Smooth muscle cell (in vitro differentiated cells): ENCODE results near the gene RNF157. TPM values are rescaled to one million over a fixed set of nuclear protein-coding genes. Genes with fewer than 3 reads are reported as not detected.

Source experiments
- DNase-seq: peaks from one replicate; lab custom pipeline; 2025; ENCODE audit not compliant: unreplicated experiment; lab: John Stamatoyannopoulos, UW
- H2AFZ ChIP-seq: fragments of 200-600 bp; sonication (generic); 2 replicates; pipeline ENCODE4 v1.6.0; 2016; ENCODE audit warnings: antibody characterized with exemption, low read depth, mild to moderate bottlenecking
- H3F3A ChIP-seq: fragments of 200-600 bp; sonication (generic); 2 replicates; pipeline ENCODE4 v1.6.0; 2017; ENCODE audit warnings: antibody characterized with exemption, low read depth
- H3K27ac ChIP-seq: fragments of 200-600 bp; sonication (generic); 2 replicates; pipeline ENCODE4 v1.5.1; 2016; ENCODE audit warnings: low read depth, mild to moderate bottlenecking
- H3K27me3 ChIP-seq: fragments of 200-600 bp; sonication (generic); 2 replicates; pipeline ENCODE4 v1.6.1; 2016; ENCODE audit warnings: low read depth, mild to moderate bottlenecking
- H3K36me3 ChIP-seq: fragments of 200-600 bp; sonication (generic); 2 replicates; pipeline ENCODE4 v1.5.1; 2016; ENCODE audit warnings: low read depth
- H3K4me1 ChIP-seq: fragments of 200-600 bp; sonication (generic); 2 replicates; pipeline ENCODE4 v1.5.1; 2016; ENCODE audit warnings: low read depth
- H3K4me2 ChIP-seq: fragments of 200-600 bp; sonication (generic); 2 replicates; pipeline ENCODE4 v1.6.0; 2016; ENCODE audit warnings: mild to moderate bottlenecking
- H3K4me3 ChIP-seq: fragments of 200-600 bp; sonication (generic); 2 replicates; pipeline ENCODE4 v1.5.1; 2016; ENCODE audit warnings: mild to moderate bottlenecking
- H3K79me2 ChIP-seq: fragments of 200-600 bp; sonication (generic); 2 replicates; pipeline ENCODE4 v1.6.0; 2016; ENCODE audit warnings: low read depth, mild to moderate bottlenecking
- H3K9ac ChIP-seq: fragments of 200-600 bp; sonication (generic); 2 replicates; pipeline ENCODE4 v1.6.0; 2016; ENCODE audit warnings: low read depth
- H3K9me3 ChIP-seq: fragments of 200-600 bp; sonication (generic); replicated peaks from 2 replicates; pipeline ENCODE4 v1.5.1; 2016; ENCODE audit warnings: low read depth
- H4K20me1 ChIP-seq: fragments of 200-600 bp; sonication (generic); 2 replicates; pipeline ENCODE4 v1.6.0; 2016; ENCODE audit warnings: low read depth
- WGBS: methylation state at CpG from one replicate; pipeline ENCODE4 v1.1.7; 2016; ENCODE audit warnings: low lambda C conversion rate; 5-methylcytosine and 5-hydroxymethylcytosine counted together
- polyA plus RNA-seq: library from polyadenylated mRNA; unstranded; fragments of >200 nt; fragmentation: Nextera tagmentation; extraction: Ambion mirVana; gene quantifications from 2 replicates; pipeline ENCODE4 v1.2.1, GENCODE V29; 2016
- total RNA-seq: library from RNA; depleted of rRNA; stranded (reverse); fragments of >200 nt; gene quantifications from 2 replicates; pipeline ENCODE4 v1.2.3, GENCODE V29; 2014
- TF ChIP-seq, protein P1 (sequence below): fragments of 200-600 bp; sonication (generic); IDR thresholded peaks from 2 replicates; pipeline ENCODE4 v1.5.1; 2017; ENCODE audit warnings: borderline replicate concordance, mild to moderate bottlenecking, antibody characterized with exemption; ENCODE audit not compliant: insufficient read depth, poor library complexity, severe bottlenecking

RNF157 gene
- total and polyA plus RNA-seq, 2 experiments from 2014 or later = 0.09 to 0.63 TPM

DNA sequence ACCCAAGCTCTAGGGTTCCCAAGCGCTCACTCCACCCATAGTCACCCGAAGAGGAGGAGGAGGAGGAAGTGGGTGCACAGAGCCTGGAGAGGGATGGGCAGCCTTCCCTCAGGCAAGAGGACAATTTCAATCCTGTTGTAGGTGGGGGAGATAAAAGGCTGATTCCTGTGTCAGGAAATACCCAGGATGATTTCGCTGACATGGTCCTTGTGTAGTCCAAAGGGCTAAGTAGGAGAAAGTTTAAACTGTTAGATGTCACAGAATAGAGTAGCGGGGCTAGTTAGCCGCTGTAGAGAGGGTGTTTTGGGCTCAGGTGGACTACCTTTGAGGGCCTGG, 135.4 kb downstream of the RNF157 start:
- H4K20me1 ChIP-seq = no peaks in the 10 kb centered on the region
- no peaks in the 10 kb centered on the region for H3K9me3 ChIP-seq
- no peak overlapping the region for H3K4me2 ChIP-seq
- DNase-seq = no peak
- no peaks in the 10 kb centered on the region for H3K27me3 ChIP-seq
- WGBS = 77% methylated on average over 5 of the region's 5 CpGs
- peaks cover 12% of the 10 kb centered on the region for H3K79me2 ChIP-seq
- H3K4me1 ChIP-seq = peaks cover 21% of the 10 kb centered on the region
- H3K9ac ChIP-seq = no peak overlapping the region
- no peaks in the 10 kb centered on the region for H3F3A ChIP-seq
- H3K4me3 ChIP-seq = no peak overlapping the region
- H3K27ac ChIP-seq = no peak overlapping the region
- no peaks in the 10 kb centered on the region for H3K36me3 ChIP-seq
- H2AFZ ChIP-seq = no peak overlapping the region
- TF ChIP-seq, protein P1, sequence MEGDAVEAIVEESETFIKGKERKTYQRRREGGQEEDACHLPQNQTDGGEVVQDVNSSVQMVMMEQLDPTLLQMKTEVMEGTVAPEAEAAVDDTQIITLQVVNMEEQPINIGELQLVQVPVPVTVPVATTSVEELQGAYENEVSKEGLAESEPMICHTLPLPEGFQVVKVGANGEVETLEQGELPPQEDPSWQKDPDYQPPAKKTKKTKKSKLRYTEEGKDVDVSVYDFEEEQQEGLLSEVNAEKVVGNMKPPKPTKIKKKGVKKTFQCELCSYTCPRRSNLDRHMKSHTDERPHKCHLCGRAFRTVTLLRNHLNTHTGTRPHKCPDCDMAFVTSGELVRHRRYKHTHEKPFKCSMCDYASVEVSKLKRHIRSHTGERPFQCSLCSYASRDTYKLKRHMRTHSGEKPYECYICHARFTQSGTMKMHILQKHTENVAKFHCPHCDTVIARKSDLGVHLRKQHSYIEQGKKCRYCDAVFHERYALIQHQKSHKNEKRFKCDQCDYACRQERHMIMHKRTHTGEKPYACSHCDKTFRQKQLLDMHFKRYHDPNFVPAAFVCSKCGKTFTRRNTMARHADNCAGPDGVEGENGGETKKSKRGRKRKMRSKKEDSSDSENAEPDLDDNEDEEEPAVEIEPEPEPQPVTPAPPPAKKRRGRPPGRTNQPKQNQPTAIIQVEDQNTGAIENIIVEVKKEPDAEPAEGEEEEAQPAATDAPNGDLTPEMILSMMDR = no peak

DNA sequence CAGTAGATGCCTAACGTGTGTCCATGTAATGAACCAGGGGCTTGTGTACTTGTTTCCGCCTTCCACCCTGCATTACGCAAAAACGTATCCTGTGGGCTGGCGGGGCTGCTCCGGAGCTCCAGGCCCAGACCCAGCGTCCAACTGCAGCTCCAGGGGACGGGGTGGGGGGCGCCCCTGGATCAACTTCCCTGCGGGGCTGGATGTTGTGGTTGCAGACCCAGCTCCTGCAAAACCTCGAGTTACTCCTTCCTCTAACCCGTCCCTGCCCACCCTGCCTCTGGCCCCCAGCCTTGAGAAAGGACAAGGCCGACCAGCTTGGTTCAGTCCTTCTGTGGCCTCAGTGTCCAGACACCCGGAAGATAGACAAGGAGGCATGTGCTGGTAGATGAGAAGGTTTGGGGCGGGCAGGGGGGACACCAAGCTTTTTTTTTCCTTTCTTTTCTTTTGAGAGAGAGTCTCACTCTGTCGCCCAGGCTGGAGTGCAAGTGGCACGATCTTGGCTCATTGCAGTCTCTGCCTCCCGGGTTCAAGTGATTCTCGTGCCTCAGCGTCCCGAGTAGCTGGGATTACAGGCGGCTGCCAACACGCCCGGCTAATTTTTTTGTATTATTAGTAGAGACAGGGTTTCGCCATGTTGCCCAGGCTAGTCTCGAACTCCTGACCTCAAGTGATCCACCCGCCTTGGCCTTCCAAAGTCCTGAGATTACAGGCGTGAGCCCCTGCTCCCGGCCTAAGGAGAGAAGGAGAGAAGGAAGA, 136.0 kb downstream of the RNF157 start:
- Histone ChIP-seq H2AFZ (peak overlapping the region; percentile 88), H3K9ac (peak overlapping the region; percentile 81), H3K79me2 (peaks cover 12% of the 10 kb centered on the region), H4K20me1 (no peaks in the 10 kb centered on the region), H3K4me3 (peak overlapping the region; percentile 76), H3K36me3 (no peaks in the 10 kb centered on the region), H3F3A (no peaks in the 10 kb centered on the region), H3K27ac (peak overlapping the region; percentile 55), H3K4me1 (peaks cover 21% of the 10 kb centered on the region), H3K9me3 (no peaks in the 10 kb centered on the region), H3K4me2 (peak overlapping the region; percentile 94), H3K27me3 (no peaks in the 10 kb centered on the region)
- TF ChIP-seq, protein P1 = no peak
- DNase-seq = no peak
- WGBS = 95% methylated on average over 29 of the region's 29 CpGs

DNA sequence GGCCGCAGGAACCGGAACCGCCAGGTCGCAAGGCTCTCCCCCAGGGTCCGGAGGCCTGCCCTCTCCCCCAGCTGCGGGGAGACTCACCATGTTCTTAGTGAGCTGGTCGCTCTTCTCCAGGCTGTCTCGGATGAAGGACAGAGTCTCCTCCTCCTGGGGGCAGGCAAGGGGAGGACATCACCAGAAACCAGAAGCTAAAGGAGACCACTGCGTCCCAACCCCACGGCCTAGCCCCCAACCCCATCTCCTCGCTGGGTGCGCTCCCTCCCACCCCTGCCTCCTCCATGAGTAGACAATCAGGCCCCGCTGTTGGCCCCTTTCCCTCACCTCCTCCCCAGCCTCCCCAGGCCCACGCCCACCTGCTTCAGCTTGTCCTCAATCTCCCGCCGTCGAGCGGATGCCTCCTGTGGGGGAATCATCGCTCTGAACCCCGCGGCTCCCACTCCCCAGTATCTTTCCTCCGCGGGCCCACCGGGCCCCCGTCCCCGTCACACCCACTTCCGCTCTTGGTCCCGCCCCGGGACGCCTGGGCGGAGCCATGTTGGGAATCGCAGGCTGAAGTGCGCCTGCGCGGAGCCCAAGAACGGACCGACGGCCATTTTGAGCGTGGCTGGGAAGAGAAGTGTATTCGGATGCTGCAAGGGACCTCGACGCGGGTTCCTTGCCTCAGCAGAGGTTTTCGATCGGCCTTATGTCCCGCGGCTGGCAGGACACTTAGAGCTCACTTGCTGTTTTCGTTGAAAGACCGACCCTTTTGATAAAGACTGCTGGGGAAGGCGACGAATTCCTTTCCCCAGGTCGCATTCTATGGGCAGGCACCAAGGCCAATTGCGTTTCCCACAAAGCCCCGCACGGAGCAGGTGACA, 136.8 kb downstream of the RNF157 start, which contains the start of gene EXOC7:
EXOC7 (minus strand) TSS at position 514 of the 866 bp plus-strand sequence; CDS start at position 419, 95 bp downstream.
- no peaks in the 10 kb centered on the region for H3K36me3 ChIP-seq
- WGBS = 7% methylated on average over 46 of the region's 55 CpGs
- peaks cover 21% of the 10 kb centered on the region for H3K4me1 ChIP-seq
- peak within 1 kb of the TSS; percentile 88 for H2AFZ ChIP-seq
- TF ChIP-seq, protein P1 = no peak
- DNase-seq = peak; percentile 74
- no peaks in the 10 kb centered on the region for H3K9me3 ChIP-seq
- H3F3A ChIP-seq = no peaks in the 10 kb centered on the region
- H3K9ac ChIP-seq = peak within 1 kb of the TSS; percentile 81
- H4K20me1 ChIP-seq = no peaks in the 10 kb centered on the region
- H3K79me2 ChIP-seq = peaks cover 12% of the 10 kb centered on the region
- H3K27ac ChIP-seq = peak within 1 kb of the TSS; percentile 55
- H3K4me2 ChIP-seq = peak within 1 kb of the TSS; percentile 94
- no peaks in the 10 kb centered on the region for H3K27me3 ChIP-seq
- H3K4me3 ChIP-seq = peak within 1 kb of the TSS; percentile 76
